HG02938 (cell line): ENCODE data around the gene VSNL1.
"Not testable (repeated sequence)": the region's sequence is repeated elsewhere in the genome, so short reads cannot be mapped to it uniquely, and the experiment has no call there.

Experiments
- ATAC-seq: cut with Tn5 transposase; IDR thresholded peaks from one replicate; pipeline ENCODE4 v1.9.1; 2021; ENCODE audit warnings: mild to moderate bottlenecking, moderate library complexity; ENCODE audit not compliant: unreplicated experiment

Gene VSNL1

GRCh38 chr2:17541531-17541950, 1.0 kb downstream of the VSNL1 start:
- ATAC-seq, result no peak

GRCh38 chr2:17542471-17542870, 2.0 kb downstream of the VSNL1 start:
- ATAC-seq, result no peak

GRCh38 chr2:17543131-17543660, 2.7 kb downstream of the VSNL1 start:
- ATAC-seq, result no peak

- ATAC-seq, result no peak
These were observed 3.4 kb downstream of the VSNL1 start for GRCh38 chr2:17543848-17544247.

GRCh38 chr2:17544256-17544655, 3.8 kb downstream of the VSNL1 start:
- no peak for ATAC-seq

GRCh38 chr2:17545680-17546613, 5.5 kb downstream of the VSNL1 start:
- no peak for ATAC-seq

GRCh38 chr2:17547237-17547636, 6.7 kb downstream of the VSNL1 start:
- ATAC-seq, result no peak

- no peak for ATAC-seq
These were observed 7.2 kb downstream of the VSNL1 start for GRCh38 chr2:17547737-17548136.

- no peak for ATAC-seq
These were observed 10.4 kb downstream of the VSNL1 start for GRCh38 chr2:17550907-17551306.

- no peak for ATAC-seq
These were observed 14.7 kb downstream of the VSNL1 start for GRCh38 chr2:17555150-17555549.

GRCh38 chr2:17557596-17557995, 17.1 kb downstream of the VSNL1 start:
- ATAC-seq, result no peak

GRCh38 chr2:17558053-17558452, 17.6 kb downstream of the VSNL1 start:
- no peak for ATAC-seq

- no peak for ATAC-seq
These were observed 18.4 kb downstream of the VSNL1 start for GRCh38 chr2:17558878-17559277.

- not testable (repeated sequence) for ATAC-seq
These were observed 25.2 kb downstream of the VSNL1 start for GRCh38 chr2:17565726-17566125.

GRCh38 chr2:17571681-17572080, 31.2 kb downstream of the VSNL1 start:
- ATAC-seq, result no peak

- ATAC-seq, result no peak
These were observed 32.7 kb downstream of the VSNL1 start for GRCh38 chr2:17573085-17573803.

- ATAC-seq, result no peak
These were observed 33.3 kb downstream of the VSNL1 start for GRCh38 chr2:17573804-17574175.

GRCh38 chr2:17574406-17575073, 34.0 kb downstream of the VSNL1 start:
- no peak for ATAC-seq

- ATAC-seq, result no peak
These were observed 36.3 kb downstream of the VSNL1 start for GRCh38 chr2:17576802-17577201.

- ATAC-seq, result peak; percentile 67
These were observed 38.0 kb downstream of the VSNL1 start for GRCh38 chr2:17578466-17578928.
